H9 (cell line): ENCODE results near the gene DPM1. TPM values are rescaled to one million over a fixed set of nuclear protein-coding genes. Genes with fewer than 3 reads are reported as not detected.

Experiments used
- DNase-seq: peaks from one replicate; pipeline ENCODE4 v3.0.0-alpha.2; 2017
- H2AFZ ChIP-seq: one replicate; pipeline ENCODE4 v1.6.1; 2013; ENCODE audit warnings: mild to moderate bottlenecking, low read length, control low read depth, moderate library complexity
- H2AK5ac ChIP-seq: 2 replicates; pipeline ENCODE4 v1.6.1; 2013; ENCODE audit warnings: low read length, control low read depth, mixed read lengths; ENCODE audit not compliant: insufficient read length
- H2BK120ac ChIP-seq: one replicate; pipeline ENCODE4 v1.6.1; 2013; ENCODE audit warnings: low read depth, mild to moderate bottlenecking, low read length, control low read depth, inconsistent platforms; ENCODE audit not compliant: poor library complexity, severe bottlenecking
- H2BK12ac ChIP-seq: 2 replicates; pipeline ENCODE4 v1.6.1; 2013; ENCODE audit warnings: low read length, control low read depth, mixed read lengths, low read depth; ENCODE audit not compliant: insufficient read length
- H2BK15ac ChIP-seq: 2 replicates; pipeline ENCODE4 v1.6.1; 2013; ENCODE audit warnings: low read depth, low read length, control low read depth
- H2BK20ac ChIP-seq: one replicate; pipeline ENCODE4 v1.6.1; 2013; ENCODE audit warnings: low read depth, mild to moderate bottlenecking, low read length, control low read depth, inconsistent platforms; ENCODE audit not compliant: poor library complexity, severe bottlenecking
- H2BK5ac ChIP-seq: 2 replicates; pipeline ENCODE4 v1.6.1; 2013; ENCODE audit warnings: low read length, control low read depth, mixed read lengths; ENCODE audit not compliant: insufficient read length
- H3K14ac ChIP-seq: 2 replicates; pipeline ENCODE4 v1.6.1; 2013; ENCODE audit warnings: low read length, control low read depth; ENCODE audit not compliant: insufficient read depth
- H3K18ac ChIP-seq: 2 replicates; pipeline ENCODE4 v1.6.1; 2013; ENCODE audit warnings: low read depth, mild to moderate bottlenecking, mixed read lengths, low read length, control low read depth; ENCODE audit not compliant: insufficient read length
- H3K23ac ChIP-seq: 2 replicates; pipeline ENCODE4 v1.6.1; 2013; ENCODE audit warnings: low read length, control low read depth, mixed read lengths, low read depth; ENCODE audit not compliant: insufficient read length
- H3K23me2 ChIP-seq: 2 replicates; pipeline ENCODE4 v1.6.1; 2013; ENCODE audit warnings: low read depth, mild to moderate bottlenecking, mixed read lengths, low read length, control low read depth; ENCODE audit not compliant: insufficient read length, poor library complexity, severe bottlenecking
- H3K27ac ChIP-seq: 2 replicates; pipeline ENCODE4 v1.5.1; 2013; ENCODE audit warnings: low read length, control low read depth, mixed read lengths, low read depth; ENCODE audit not compliant: insufficient read length
- H3K27me3 ChIP-seq: 2 replicates; pipeline ENCODE4 v1.6.1; 2013; ENCODE audit warnings: low read length, control low read depth, inconsistent platforms; ENCODE audit not compliant: insufficient read depth
- H3K4ac ChIP-seq: 2 replicates; pipeline ENCODE4 v1.6.1; 2013; ENCODE audit warnings: low read depth, mild to moderate bottlenecking, control low read depth, inconsistent platforms, low read length, moderate library complexity
- H3K4me1 ChIP-seq: 2 replicates; pipeline ENCODE4 v1.6.1; 2013; ENCODE audit warnings: low read length, control low read depth, inconsistent platforms; ENCODE audit not compliant: insufficient read depth
- H3K4me2 ChIP-seq: 2 replicates; pipeline ENCODE4 v1.6.1; 2013; ENCODE audit warnings: low read length, control low read depth, mixed read lengths; ENCODE audit not compliant: insufficient read length, insufficient read depth
- H3K56ac ChIP-seq: 2 replicates; pipeline ENCODE4 v1.6.1; 2013; ENCODE audit warnings: low read depth, mild to moderate bottlenecking, mixed read lengths, low read length, control low read depth; ENCODE audit not compliant: insufficient read length
- H3K79me1 ChIP-seq: 2 replicates; pipeline ENCODE4 v1.6.1; 2013; ENCODE audit warnings: low read depth, mild to moderate bottlenecking, moderate library complexity, low read length, control low read depth, inconsistent platforms; ENCODE audit not compliant: insufficient read depth, poor library complexity, severe bottlenecking
- H3K79me2 ChIP-seq: 2 replicates; pipeline ENCODE4 v1.6.1; 2013; ENCODE audit warnings: low read length, control low read depth, inconsistent platforms; ENCODE audit not compliant: insufficient read depth
- H3K9ac ChIP-seq: 2 replicates; pipeline ENCODE4 v1.6.1; 2013; ENCODE audit warnings: low read length, control low read depth, mixed read lengths; ENCODE audit not compliant: insufficient read length; ENCODE audit errors: extremely low read depth
- H3K9me3 ChIP-seq: one replicate; pipeline ENCODE4 v1.6.1; 2013; ENCODE audit warnings: low read depth, low read length, inconsistent platforms; ENCODE audit not compliant: control insufficient read depth
- H3T11ph ChIP-seq: one replicate; pipeline ENCODE4 v1.6.1; 2013; ENCODE audit warnings: mild to moderate bottlenecking, low read length, control low read depth, inconsistent platforms
- H4K20me1 ChIP-seq: one replicate; pipeline ENCODE4 v1.6.1; 2013; ENCODE audit not compliant: control insufficient read depth, insufficient read length, insufficient read depth
- H4K5ac ChIP-seq: 2 replicates; pipeline ENCODE4 v1.6.1; 2013; ENCODE audit warnings: low read depth, mild to moderate bottlenecking, mixed read lengths, low read length, control low read depth; ENCODE audit not compliant: insufficient read length
- H4K8ac ChIP-seq: replicated peaks from 2 replicates; pipeline ENCODE4 v1.6.1; 2013; ENCODE audit warnings: low read length, control low read depth, mixed read lengths, low read depth; ENCODE audit not compliant: insufficient read length
- H4K91ac ChIP-seq: 2 replicates; pipeline ENCODE4 v1.6.1; 2013; ENCODE audit warnings: low read depth, mild to moderate bottlenecking, moderate library complexity, mixed read lengths, low read length, control low read depth; ENCODE audit not compliant: insufficient read length
- H3K27ac Mint-ChIP-seq, 3 experiments: 2 replicates in 2 of 3; 3 replicates in 1 of 3; pipeline ENCODE4 v1.8.0; 2020 to 2021; ENCODE audit warnings: mixed read lengths in 3 of 3, mild to moderate bottlenecking in 1 of 3, moderate library complexity in 1 of 3
- H3K27me3 Mint-ChIP-seq: 2 replicates; pipeline ENCODE4 v1.8.0; 2021; ENCODE audit warnings: low read depth, mild to moderate bottlenecking, moderate library complexity, mixed read lengths
- H3K36me3 Mint-ChIP-seq, 3 experiments: 2 replicates in 2 of 3; 3 replicates in 1 of 3; pipeline ENCODE4 v1.8.0; 2020 to 2021; ENCODE audit warnings: low read depth in 3 of 3, mixed read lengths in 3 of 3; ENCODE audit not compliant: insufficient read depth in 1 of 3
- H3K4me1 Mint-ChIP-seq, 2 experiments: 2 replicates each; pipeline ENCODE4 v1.8.0; 2020; ENCODE audit warnings: mixed read lengths in 2 of 2
- H3K4me3 Mint-ChIP-seq, 2 experiments: 2 replicates in 1 of 2; 3 replicates in 1 of 2; pipeline ENCODE4 v1.8.0; 2020 to 2021; ENCODE audit warnings: mild to moderate bottlenecking in 2 of 2, mixed read lengths in 2 of 2, moderate library complexity in 1 of 2
- H3K9me3 Mint-ChIP-seq, 2 experiments: 2 replicates in 1 of 2; 3 replicates in 1 of 2; pipeline ENCODE4 v1.8.0; 2020; ENCODE audit warnings: mild to moderate bottlenecking in 2 of 2, mixed read lengths in 2 of 2, moderate library complexity in 1 of 2
- WGBS: extraction: QIAGEN DNeasy Blood & Tissue Kit; methylation state at CpG from one replicate; pipeline ENCODE4 v1.1.7; 2013; ENCODE audit warnings: missing lambda C conversion rate, low lambda C conversion rate, mixed read lengths; ENCODE audit not compliant: insufficient read length; ENCODE audit errors: extremely low coverage; 5-methylcytosine and 5-hydroxymethylcytosine counted together
- total RNA-seq: library from RNA; stranded (reverse); gene quantifications from 2 replicates; pipeline ENCODE4 v1.2.1, GENCODE V29; 2021
- TF ChIP-seq, protein P1 (sequence below): fragments of 200-600 bp; sonication (generic); conservative IDR thresholded peaks from 3 replicates; pipeline ENCODE4 v1.8.0; 2021; ENCODE audit warnings: antibody characterized with exemption, mild to moderate bottlenecking

DPM1 gene
- total RNA-seq, 1 experiment from 2014 or later, result 64.0 TPM

DNA sequence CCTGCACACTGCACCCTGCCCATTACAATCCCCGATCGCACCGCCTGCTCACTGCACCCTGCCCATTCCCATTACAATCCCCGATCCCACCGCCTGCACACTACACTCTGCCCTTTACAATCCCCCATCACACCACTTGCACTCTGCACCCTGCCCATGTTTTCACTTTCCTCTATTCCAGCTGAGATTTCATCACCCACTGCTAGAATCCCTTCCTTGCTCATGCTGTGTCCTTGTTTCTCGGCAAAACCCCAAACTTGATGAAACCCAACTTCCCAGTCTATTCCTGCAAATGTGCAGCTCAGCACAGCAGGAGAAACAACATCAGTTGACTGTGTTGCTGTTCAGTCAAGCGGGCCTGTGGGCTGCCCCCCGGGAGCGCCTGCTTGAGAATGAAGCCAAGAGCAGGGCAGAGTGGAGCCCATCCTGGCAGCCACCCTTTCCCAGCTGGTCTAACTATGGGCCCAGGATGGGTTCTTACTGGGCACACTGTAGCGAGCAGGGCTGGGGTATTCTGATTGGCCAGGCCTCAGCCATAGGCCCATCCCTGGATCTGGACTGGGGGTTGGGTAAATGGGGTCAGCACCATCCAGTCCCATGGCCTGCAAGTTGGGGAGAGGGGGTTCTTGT is 17.5 kb upstream of the DPM1 start:
- Histone ChIP-seq H2BK15ac (no peak overlapping the region), H2AFZ (no peak overlapping the region), H3K4me1 (no peaks in the 10 kb centered on the region), H4K91ac (no peak overlapping the region), H2BK120ac (no peak overlapping the region), H3K4me2 (no peak overlapping the region), H3K23ac (no peak overlapping the region), H3K18ac (no peak overlapping the region), H3K27ac (no peak overlapping the region), H2BK5ac (no peak overlapping the region), H2AK5ac (no peak overlapping the region), H3K14ac (no peak overlapping the region), H3K9ac (no peak overlapping the region), H3K27me3 (no peaks in the 10 kb centered on the region), H3K23me2 (no peaks in the 10 kb centered on the region), H3K4ac (no peak overlapping the region), H4K20me1 (no peaks in the 10 kb centered on the region), H3K79me1 (no peaks in the 10 kb centered on the region), H4K8ac (no peak overlapping the region), H2BK12ac (no peak overlapping the region), H3K79me2 (no peaks in the 10 kb centered on the region), H4K5ac (no peak overlapping the region), H3T11ph (no peak overlapping the region), H3K56ac (no peak overlapping the region), H2BK20ac (no peak overlapping the region), H3K9me3 (no peaks in the 10 kb centered on the region)
- Mint-ChIP-seq H3K4me1 (peaks cover 10 to 12% of the 10 kb centered on the region in 2 experiments), H3K4me3 (no peak overlapping the region), H3K9me3 (0 out of 5 replicates have a peak, but pooled peaks cover 0 to 2% of the 10 kb centered on the region in 2 experiments), H3K27ac (no peak overlapping the region), H3K27me3 (peaks cover 13% of the 10 kb centered on the region), H3K36me3 (no peaks in the 10 kb centered on the region)
- WGBS, result no CpG with 5 or more reads among the region's 10 CpGs
- TF ChIP-seq, protein P1, sequence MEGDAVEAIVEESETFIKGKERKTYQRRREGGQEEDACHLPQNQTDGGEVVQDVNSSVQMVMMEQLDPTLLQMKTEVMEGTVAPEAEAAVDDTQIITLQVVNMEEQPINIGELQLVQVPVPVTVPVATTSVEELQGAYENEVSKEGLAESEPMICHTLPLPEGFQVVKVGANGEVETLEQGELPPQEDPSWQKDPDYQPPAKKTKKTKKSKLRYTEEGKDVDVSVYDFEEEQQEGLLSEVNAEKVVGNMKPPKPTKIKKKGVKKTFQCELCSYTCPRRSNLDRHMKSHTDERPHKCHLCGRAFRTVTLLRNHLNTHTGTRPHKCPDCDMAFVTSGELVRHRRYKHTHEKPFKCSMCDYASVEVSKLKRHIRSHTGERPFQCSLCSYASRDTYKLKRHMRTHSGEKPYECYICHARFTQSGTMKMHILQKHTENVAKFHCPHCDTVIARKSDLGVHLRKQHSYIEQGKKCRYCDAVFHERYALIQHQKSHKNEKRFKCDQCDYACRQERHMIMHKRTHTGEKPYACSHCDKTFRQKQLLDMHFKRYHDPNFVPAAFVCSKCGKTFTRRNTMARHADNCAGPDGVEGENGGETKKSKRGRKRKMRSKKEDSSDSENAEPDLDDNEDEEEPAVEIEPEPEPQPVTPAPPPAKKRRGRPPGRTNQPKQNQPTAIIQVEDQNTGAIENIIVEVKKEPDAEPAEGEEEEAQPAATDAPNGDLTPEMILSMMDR, result no peak
- no peak for DNase-seq
